IPS-18a (cell line): ENCODE measurements around the gene ITFG1.
"Not testable (repeated sequence)": the region's sequence is repeated elsewhere in the genome, so short reads cannot be mapped to it uniquely, and the experiment has no call there.

Experiments
- H3K27ac ChIP-seq: one replicate; pipeline ENCODE4 v1.5.1; 2013; ENCODE audit warnings: low read length
- H3K27me3 ChIP-seq: one replicate; pipeline ENCODE4 v1.6.1; 2013; ENCODE audit warnings: mild to moderate bottlenecking, low read length; ENCODE audit not compliant: control insufficient read depth, insufficient read depth
- H3K36me3 ChIP-seq: one replicate; pipeline ENCODE4 v1.6.1; 2013; ENCODE audit warnings: low read depth, low read length; ENCODE audit not compliant: control insufficient read depth
- H3K4me1 ChIP-seq: one replicate; pipeline ENCODE4 v1.6.1; 2013; ENCODE audit warnings: low read depth, low read length; ENCODE audit not compliant: control insufficient read depth
- H3K4me3 ChIP-seq: one replicate; pipeline ENCODE4 v1.5.1; 2013; ENCODE audit warnings: low read length
- H3K9ac ChIP-seq: one replicate; pipeline ENCODE4 v1.6.1; 2013; ENCODE audit warnings: mild to moderate bottlenecking, low read length, moderate library complexity
- H3K9me3 ChIP-seq: one replicate; pipeline ENCODE4 v1.6.1; 2013; ENCODE audit warnings: low read depth, low read length; ENCODE audit not compliant: control insufficient read depth

Gene ITFG1

GRCh38 chr16:47141773-47142485, 318.9 kb downstream of the ITFG1 start:
- peaks cover 9% of the 10 kb centered on the region for H3K4me1 ChIP-seq
- H3K27me3 ChIP-seq: peaks cover 31% of the 10 kb centered on the region
- H3K4me3 ChIP-seq: peak overlapping the region; percentile 64
- H3K36me3 ChIP-seq: no peaks in the 10 kb centered on the region
- no peaks in the 10 kb centered on the region for H3K9me3 ChIP-seq
- no peak overlapping the region for H3K27ac ChIP-seq
- H3K9ac ChIP-seq: peak overlapping the region; percentile 77

GRCh38 chr16:47140686-47141085, 320.2 kb downstream of the ITFG1 start:
- Histone ChIP-seq H3K4me1 (peaks cover 9% of the 10 kb centered on the region), H3K4me3 (no peak overlapping the region), H3K36me3 (no peaks in the 10 kb centered on the region), H3K9me3 (no peaks in the 10 kb centered on the region), H3K9ac (no peak overlapping the region), H3K27ac (no peak overlapping the region), H3K27me3 (peaks cover 28% of the 10 kb centered on the region)

GRCh38 chr16:47139561-47140185, 321.2 kb downstream of the ITFG1 start:
- H3K9me3 ChIP-seq: no peaks in the 10 kb centered on the region
- no peak overlapping the region for H3K27ac ChIP-seq
- no peaks in the 10 kb centered on the region for H3K36me3 ChIP-seq
- H3K4me3 ChIP-seq: no peak overlapping the region
- H3K9ac ChIP-seq: no peak overlapping the region
- H3K27me3 ChIP-seq: peaks cover 18% of the 10 kb centered on the region
- peaks cover 9% of the 10 kb centered on the region for H3K4me1 ChIP-seq

GRCh38 chr16:47137925-47138324, 322.9 kb downstream of the ITFG1 start:
- H3K36me3 ChIP-seq, H3K27ac ChIP-seq, H3K9ac ChIP-seq, H3K9me3 ChIP-seq, H3K4me3 ChIP-seq, H3K4me1 ChIP-seq: not testable (repeated sequence)
- peaks cover 12% of the 10 kb centered on the region for H3K27me3 ChIP-seq

- Histone ChIP-seq H3K4me3 (no peak overlapping the region), H3K9ac (no peak overlapping the region), H3K9me3 (no peaks in the 10 kb centered on the region), H3K27ac (no peak overlapping the region), H3K36me3 (no peaks in the 10 kb centered on the region), H3K4me1 (no peaks in the 10 kb centered on the region), H3K27me3 (no peaks in the 10 kb centered on the region)
Measured at GRCh38 chr16:47136099-47136842, 324.6 kb downstream of the ITFG1 start.

- no peak overlapping the region for H3K9ac ChIP-seq
- H3K4me1 ChIP-seq: peaks cover 5% of the 10 kb centered on the region
- no peaks in the 10 kb centered on the region for H3K36me3 ChIP-seq
- no peaks in the 10 kb centered on the region for H3K9me3 ChIP-seq
- H3K4me3 ChIP-seq: no peak overlapping the region
- H3K27me3 ChIP-seq: no peaks in the 10 kb centered on the region
- H3K27ac ChIP-seq: no peak overlapping the region
Measured at GRCh38 chr16:47134550-47134949, 326.3 kb downstream of the ITFG1 start.

GRCh38 chr16:47132308-47132707, 328.6 kb downstream of the ITFG1 start:
- H3K9ac ChIP-seq: no peak overlapping the region
- no peaks in the 10 kb centered on the region for H3K36me3 ChIP-seq
- no peaks in the 10 kb centered on the region for H3K27me3 ChIP-seq
- H3K4me1 ChIP-seq: peaks cover 9% of the 10 kb centered on the region
- no peaks in the 10 kb centered on the region for H3K9me3 ChIP-seq
- no peak overlapping the region for H3K27ac ChIP-seq
- H3K4me3 ChIP-seq: no peak overlapping the region

GRCh38 chr16:47129755-47130435, 331.0 kb downstream of the ITFG1 start:
- no peak overlapping the region for H3K27ac ChIP-seq
- no peak overlapping the region for H3K9ac ChIP-seq
- peaks cover 9% of the 10 kb centered on the region for H3K4me1 ChIP-seq
- H3K9me3 ChIP-seq: no peaks in the 10 kb centered on the region
- H3K36me3 ChIP-seq: no peaks in the 10 kb centered on the region
- no peak overlapping the region for H3K4me3 ChIP-seq
- no peaks in the 10 kb centered on the region for H3K27me3 ChIP-seq

- H3K27me3 ChIP-seq: no peaks in the 10 kb centered on the region
- H3K4me3 ChIP-seq: no peak overlapping the region
- no peak overlapping the region for H3K9ac ChIP-seq
- H3K27ac ChIP-seq: no peak overlapping the region
- H3K36me3 ChIP-seq: no peaks in the 10 kb centered on the region
- no peaks in the 10 kb centered on the region for H3K9me3 ChIP-seq
- peaks cover 9% of the 10 kb centered on the region for H3K4me1 ChIP-seq
Measured at GRCh38 chr16:47127541-47127940, 333.3 kb downstream of the ITFG1 start.

- Histone ChIP-seq H3K27ac (no peak overlapping the region), H3K36me3 (no peaks in the 10 kb centered on the region), H3K27me3 (no peaks in the 10 kb centered on the region), H3K4me3 (no peak overlapping the region), H3K9ac (no peak overlapping the region), H3K9me3 (no peaks in the 10 kb centered on the region), H3K4me1 (peaks cover 9% of the 10 kb centered on the region)
Measured at GRCh38 chr16:47125757-47126156, 335.1 kb downstream of the ITFG1 start.

- no peak overlapping the region for H3K27ac ChIP-seq
- H3K27me3 ChIP-seq: no peaks in the 10 kb centered on the region
- peaks cover 4% of the 10 kb centered on the region for H3K36me3 ChIP-seq
- no peak overlapping the region for H3K9ac ChIP-seq
- no peaks in the 10 kb centered on the region for H3K4me1 ChIP-seq
- no peak overlapping the region for H3K4me3 ChIP-seq
- no peaks in the 10 kb centered on the region for H3K9me3 ChIP-seq
Measured at GRCh38 chr16:47113130-47113529, 347.7 kb downstream of the ITFG1 start.
